ENCODE results near the gene ASTL. TPM values are rescaled to one million over a fixed set of nuclear protein-coding genes. Genes with fewer than 3 reads are reported as not detected.

Gene ASTL
- polyA plus RNA-seq, 3 donors, result 0.71 TPM; not detected in 2

- H3K9me3 Mint-ChIP-seq, result peaks cover 0 to 3% (median 0%) of the 10 kb centered on the region in 7 donors
- peaks cover 28% of the 10 kb centered on the region for H3K4me1 Mint-ChIP-seq
- TF ChIP-seq, protein P1, sequence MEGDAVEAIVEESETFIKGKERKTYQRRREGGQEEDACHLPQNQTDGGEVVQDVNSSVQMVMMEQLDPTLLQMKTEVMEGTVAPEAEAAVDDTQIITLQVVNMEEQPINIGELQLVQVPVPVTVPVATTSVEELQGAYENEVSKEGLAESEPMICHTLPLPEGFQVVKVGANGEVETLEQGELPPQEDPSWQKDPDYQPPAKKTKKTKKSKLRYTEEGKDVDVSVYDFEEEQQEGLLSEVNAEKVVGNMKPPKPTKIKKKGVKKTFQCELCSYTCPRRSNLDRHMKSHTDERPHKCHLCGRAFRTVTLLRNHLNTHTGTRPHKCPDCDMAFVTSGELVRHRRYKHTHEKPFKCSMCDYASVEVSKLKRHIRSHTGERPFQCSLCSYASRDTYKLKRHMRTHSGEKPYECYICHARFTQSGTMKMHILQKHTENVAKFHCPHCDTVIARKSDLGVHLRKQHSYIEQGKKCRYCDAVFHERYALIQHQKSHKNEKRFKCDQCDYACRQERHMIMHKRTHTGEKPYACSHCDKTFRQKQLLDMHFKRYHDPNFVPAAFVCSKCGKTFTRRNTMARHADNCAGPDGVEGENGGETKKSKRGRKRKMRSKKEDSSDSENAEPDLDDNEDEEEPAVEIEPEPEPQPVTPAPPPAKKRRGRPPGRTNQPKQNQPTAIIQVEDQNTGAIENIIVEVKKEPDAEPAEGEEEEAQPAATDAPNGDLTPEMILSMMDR (IDR thresholded peaks at IDR 0.05), result no peak
- Histone ChIP-seq H3K4me1 (ENCODE audit: control insufficient read depth in 1 of 2, insufficient read depth in 2 of 2, low read length in 2 of 2) (peaks cover 18 to 27% of the 10 kb centered on the region in 2 donors), H4K20me1 (ENCODE audit: insufficient read depth, low read length) (peaks cover 33% of the 10 kb centered on the region), H3K27me3 (ENCODE audit: control insufficient read depth in 2 of 2, insufficient read depth in 2 of 2, low read length in 2 of 2) (no peaks in the 10 kb centered on the region), H3K27ac (ENCODE audit: low read depth in 1 of 2, low read length in 2 of 2) (no peak overlapping the region), H3K4me3 (replicated peaks in 1 of 3; ENCODE audit: low read depth in 2 of 3, low read length in 3 of 3) (no peak overlapping the region), H2AFZ (ENCODE audit: insufficient read depth, low read depth, low read length, poor library complexity, severe bottlenecking) (no peak overlapping the region), H3K9me3 (replicated peaks in 1 of 2; ENCODE audit: control insufficient read depth in 1 of 2, insufficient read depth in 1 of 2, low read length in 2 of 2) (no peaks in the 10 kb centered on the region), H3K79me2 (ENCODE audit: insufficient read depth, low read length) (peaks cover 7% of the 10 kb centered on the region), H3K36me3 (replicated peaks in 1 of 2; ENCODE audit: control insufficient read depth in 1 of 2, insufficient read depth in 2 of 2, low read length in 2 of 2) (no peaks in the 10 kb centered on the region), H3K9ac (ENCODE audit: insufficient read depth, low read length, poor library complexity, severe bottlenecking) (no peak overlapping the region), H3K4me2 (replicated peaks; ENCODE audit: extremely low read depth, low read length, poor library complexity, severe bottlenecking) (no peak overlapping the region)
- peak overlapping the region in 1 of 7 donors; percentile 46 for H3K27ac Mint-ChIP-seq
- peak in 1 of 3 donors; percentile 27 for DNase-seq
- peaks cover 0 to 10% (median 3%) of the 10 kb centered on the region in 3 donors for H3K27me3 Mint-ChIP-seq (ENCODE audit: low read depth in 3 of 3)
- peaks cover 9 to 12% of the 10 kb centered on the region in 2 donors for H3K36me3 Mint-ChIP-seq
- intact Hi-C loops (cut with micrococcal nuclease), result loop anchor here (10.0 kb wide), 2 partner anchors 124 to 394 kb away; partner anchors contain the start of genes ARID5A (in 2 of the 2), CIAO1 (in 1 of the 2) and TMEM127 (in 1 of the 2)
- WGBS (ENCODE audit: insufficient coverage), result 82% methylated on average over 9 of the region's 13 CpGs
- H3K4me3 Mint-ChIP-seq, result no peak overlapping the region
Observed at GRCh38 chr2:96140941-96141623, 2.8 kb upstream of the ASTL start.

DNA sequence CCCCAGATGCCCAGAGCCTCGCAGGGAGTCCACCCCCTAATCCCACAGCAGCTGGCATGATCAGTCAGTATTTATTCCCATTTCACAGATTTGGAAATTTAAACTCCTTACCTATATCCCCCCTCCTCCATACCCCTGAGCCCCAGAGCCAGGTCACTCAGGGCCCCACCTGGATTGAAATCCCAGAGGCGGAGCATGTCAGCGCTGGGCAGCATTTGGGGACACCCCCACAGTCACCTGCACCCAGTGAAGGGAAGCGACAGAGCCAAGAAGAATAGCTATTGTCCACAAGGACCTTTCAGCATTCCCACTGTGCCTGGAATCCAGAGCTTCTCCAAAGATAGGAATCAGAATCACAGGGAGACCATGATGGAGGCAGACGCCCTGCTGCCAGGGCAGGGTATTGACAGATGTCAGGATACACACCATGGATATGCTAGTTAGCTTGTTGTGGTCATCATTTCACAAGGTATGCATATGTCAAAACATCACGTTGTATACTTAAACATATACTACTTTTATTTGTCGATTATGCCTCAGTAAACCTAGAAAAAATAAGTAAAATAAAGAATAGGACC, 968 bp upstream of the ASTL start:
- Mint-ChIP-seq H3K27me3 (ENCODE audit: low read depth in 3 of 3) (peaks cover 0 to 10% (median 3%) of the 10 kb centered on the region in 3 donors), H3K27ac (no peak overlapping the region), H3K4me3 (no peak overlapping the region), H3K4me1 (peaks cover 19% of the 10 kb centered on the region), H3K9me3 (peaks cover 0 to 3% (median 0%) of the 10 kb centered on the region in 7 donors), H3K36me3 (peaks cover 9 to 12% of the 10 kb centered on the region in 2 donors)
- Histone ChIP-seq H3K36me3 (replicated peaks in 1 of 2; ENCODE audit: control insufficient read depth in 1 of 2, insufficient read depth in 2 of 2, low read length in 2 of 2) (no peaks in the 10 kb centered on the region), H3K4me3 (replicated peaks in 1 of 3; ENCODE audit: low read depth in 2 of 3, low read length in 3 of 3) (no peak overlapping the region), H3K9me3 (replicated peaks in 1 of 2; ENCODE audit: control insufficient read depth in 1 of 2, insufficient read depth in 1 of 2, low read length in 2 of 2) (no peaks in the 10 kb centered on the region), H3K4me2 (replicated peaks; ENCODE audit: extremely low read depth, low read length, poor library complexity, severe bottlenecking) (no peak overlapping the region), H3K4me1 (ENCODE audit: control insufficient read depth in 1 of 2, insufficient read depth in 2 of 2, low read length in 2 of 2) (peaks cover 6 to 9% of the 10 kb centered on the region in 2 donors), H3K79me2 (ENCODE audit: insufficient read depth, low read length) (peaks cover 3% of the 10 kb centered on the region), H3K9ac (ENCODE audit: insufficient read depth, low read length, poor library complexity, severe bottlenecking) (no peak overlapping the region), H3K27ac (ENCODE audit: low read depth in 1 of 2, low read length in 2 of 2) (no peak overlapping the region), H4K20me1 (ENCODE audit: insufficient read depth, low read length) (peaks cover 27% of the 10 kb centered on the region), H3K27me3 (ENCODE audit: control insufficient read depth in 2 of 2, insufficient read depth in 2 of 2, low read length in 2 of 2) (no peaks in the 10 kb centered on the region), H2AFZ (ENCODE audit: insufficient read depth, low read depth, low read length, poor library complexity, severe bottlenecking) (no peak overlapping the region)
- WGBS (ENCODE audit: insufficient coverage), result 87% methylated on average over 5 of the region's 7 CpGs
- intact Hi-C loops (cut with micrococcal nuclease), result loop anchor here (2.0 kb wide), 2 partner anchors 36 to 128 kb away; partner anchors contain the start of gene CIAO1 (in 1 of the 2)
- TF ChIP-seq, protein P1 (IDR thresholded peaks at IDR 0.05), result no peak
- DNase-seq, result no peak
